Endothelial cell of umbilical vein (primary cell): ENCODE data around the gene MSH3. TPM values are rescaled to one million over a fixed set of nuclear protein-coding genes. Genes with fewer than 3 reads are reported as not detected.

Source experiments
- BruUV-seq: library from RNA; stranded (reverse); fragments of 400-500 nt; replicated peaks from 2 replicates; lab custom pipeline; 2021; lab: Mats Ljungman, UMichigan
- CTCF ChIA-PET: fragments of 300-600, 350-600 bp; sonication (Branson Sonifier 250); formaldehyde crosslinking; loops from one replicate; lab custom pipeline; 2021; ENCODE audit warnings: antibody characterized with exemption, inconsistent platforms; lab: Charles Lee
- POLR2A ChIA-PET: fragments of 300-600, 350-600 bp; sonication (Branson Sonifier 250); formaldehyde crosslinking; loops from one replicate; lab custom pipeline; 2021; ENCODE audit warnings: antibody characterized with exemption, inconsistent platforms; lab: Charles Lee
- DNase-seq: peaks from one replicate; pipeline ENCODE4 v3.0.0-alpha.2; 2011; ENCODE audit warnings: low read depth, low spot score
- FAIRE-seq: peaks from 2 replicates; lab custom pipeline; 2011; peaks lifted over from hg19 to GRCh38; lab: Jason Lieb, UNC
- H2AFZ ChIP-seq: 2 replicates; pipeline ENCODE4 v1.6.0; 2012; ENCODE audit warnings: low read depth, low read length, control low read depth, inconsistent platforms
- H3K27ac ChIP-seq: 2 replicates; pipeline ENCODE4 v1.5.1; 2011; ENCODE audit warnings: low read depth, mild to moderate bottlenecking, control low read depth, low read length, moderate library complexity; ENCODE audit not compliant: insufficient read depth
- H3K27me3 ChIP-seq, 2 experiments: 2 replicates each; pipeline versions ENCODE4 v1.6.0 to v1.6.1; 2011; ENCODE audit warnings: low read length in 2 of 2, mixed read lengths in 1 of 2; ENCODE audit not compliant: control insufficient read depth in 2 of 2, insufficient read depth in 2 of 2
- H3K36me3 ChIP-seq, 2 experiments: 2 replicates in 1 of 2; 3 replicates in 1 of 2; pipeline ENCODE4 v1.5.1; 2011; ENCODE audit warnings: low read length in 2 of 2, mild to moderate bottlenecking in 1 of 2, moderate library complexity in 1 of 2; ENCODE audit not compliant: control insufficient read depth in 2 of 2, insufficient read depth in 2 of 2; ENCODE audit errors: extremely low read depth in 1 of 2
- H3K4me1 ChIP-seq: 3 replicates; pipeline ENCODE4 v1.5.1; 2011; ENCODE audit warnings: mild to moderate bottlenecking, low read length; ENCODE audit not compliant: control insufficient read depth, insufficient read depth; ENCODE audit errors: extremely low read depth
- H3K4me2 ChIP-seq: 2 replicates; pipeline ENCODE4 v1.6.1; 2011; ENCODE audit warnings: low read length, control low read depth, mixed read lengths; ENCODE audit not compliant: insufficient read depth
- H3K4me3 ChIP-seq, 3 experiments: fragments of 200-600 bp in 1 of 3; sonication (generic), shearing (Covaris generic) in 1 of 3; replicated peaks in 1 of 3; 2 replicates each; pipeline ENCODE4 v1.5.1; 2011 to 2016; ENCODE audit warnings: control low read depth in 3 of 3, low read length in 3 of 3, mild to moderate bottlenecking in 2 of 3, inconsistent platforms in 1 of 3, low read depth in 1 of 3, moderate library complexity in 1 of 3; ENCODE audit not compliant: insufficient read depth in 1 of 3
- H3K79me2 ChIP-seq: 2 replicates; pipeline ENCODE4 v1.6.0; 2012; ENCODE audit warnings: low read length, inconsistent platforms; ENCODE audit not compliant: control insufficient read depth, insufficient read depth
- H3K9ac ChIP-seq: replicated peaks from 2 replicates; pipeline ENCODE3; 2011; ENCODE audit warnings: low read length, control low read depth; ENCODE audit not compliant: insufficient read depth; ENCODE audit errors: extremely low read depth
- H3K9me1 ChIP-seq: replicated peaks from 3 replicates; pipeline ENCODE4 v1.6.0; 2011; ENCODE audit warnings: mild to moderate bottlenecking, low read length; ENCODE audit not compliant: control insufficient read depth, insufficient read depth; ENCODE audit errors: extremely low read depth
- H3K9me3 ChIP-seq: replicated peaks from 2 replicates; pipeline ENCODE4 v1.5.1; 2012; ENCODE audit warnings: low read length, inconsistent platforms; ENCODE audit not compliant: control insufficient read depth, insufficient read depth
- H4K20me1 ChIP-seq: replicated peaks from 2 replicates; pipeline ENCODE3; 2011; ENCODE audit warnings: mild to moderate bottlenecking, low read length; ENCODE audit not compliant: control insufficient read depth, insufficient read depth; ENCODE audit errors: extremely low read depth
- CTCF ChIP-seq, 2 donors: IDR thresholded peaks; 1 replicate in 1 of 2; 2 replicates in 1 of 2; pipeline ENCODE4 v1.5.1; 2011; ENCODE audit warnings: low read length in 2 of 2, mild to moderate bottlenecking in 2 of 2, moderate library complexity in 2 of 2, control low read depth in 1 of 2, inconsistent platforms in 1 of 2, low read depth in 1 of 2; ENCODE audit not compliant: insufficient read depth in 1 of 2; ENCODE audit errors: extremely low read depth in 1 of 2
- EZH2 ChIP-seq: IDR thresholded peaks from 2 replicates; pipeline ENCODE4 v1.6.1; 2012; ENCODE audit warnings: borderline replicate concordance, low read depth, mild to moderate bottlenecking, moderate library complexity, low read length, inconsistent platforms; ENCODE audit not compliant: severe bottlenecking
- FOS ChIP-seq: IDR thresholded peaks from 2 replicates; pipeline ENCODE4 v1.6.1; 2011; ENCODE audit warnings: mild to moderate bottlenecking, low read length, moderate library complexity, borderline replicate concordance; ENCODE audit not compliant: insufficient read depth
- GATA2 ChIP-seq: IDR thresholded peaks from 2 replicates; pipeline ENCODE4 v1.7.0; 2011; ENCODE audit warnings: low read depth, mild to moderate bottlenecking, moderate library complexity, mixed read lengths, low read length; ENCODE audit not compliant: insufficient read length, insufficient read depth
- JUN ChIP-seq: IDR thresholded peaks from 2 replicates; pipeline ENCODE4 v1.6.1; 2011; ENCODE audit warnings: borderline replicate concordance, low read depth; ENCODE audit not compliant: insufficient read length, insufficient read depth
- MAX ChIP-seq: IDR thresholded peaks from 2 replicates; pipeline ENCODE4 v1.6.1; 2011; ENCODE audit not compliant: insufficient read depth, insufficient read length
- MYC ChIP-seq: IDR thresholded peaks from one replicate; pipeline ENCODE4 v1.6.1; 2011; ENCODE audit warnings: mild to moderate bottlenecking, low read depth, low read length
- POLR2A ChIP-seq: IDR thresholded peaks from 2 replicates; pipeline ENCODE4 v1.6.1; 2012; ENCODE audit warnings: low read depth, mild to moderate bottlenecking, control low read depth, low read length
- POLR2AphosphoS5 ChIP-seq: IDR thresholded peaks from 2 replicates; pipeline ENCODE4 v1.6.1; 2012; ENCODE audit warnings: low read depth, mild to moderate bottlenecking, control low read depth, low read length, moderate library complexity; ENCODE audit not compliant: insufficient read depth
- dilution Hi-C: fragments of 300-500 bp; cut with MboI; formaldehyde crosslinking; loops from one replicate; pipeline ENCODE4 v1.15.0; 2019; ENCODE audit warnings: low sequenced_read_pairs; ENCODE audit not compliant: extremely low pct_ligation_motif_present
- intact Hi-C: fragments of 100-400 bp; cut with micrococcal nuclease; formaldehyde crosslinking; loops from one replicate; pipeline ENCODE4 v1.10.0; 2022
- polyA plus RNA-seq, 4 experiments: library from polyadenylated mRNA; depleted of rRNA in 3 of 4; stranded (reverse) in 3 of 4; unstranded in 1 of 4; fragments of >200 nt; gene quantifications; 2 replicates each; pipeline versions ENCODE4 v1.2.1 to v1.2.3, GENCODE V29; 2011 to 2012; ENCODE audit warnings: missing spikeins in 1 of 4
- total RNA-seq: library from RNA; stranded (reverse); gene quantifications from 2 replicates; pipeline ENCODE4 v1.2.3, GENCODE V29; 2021

Gene MSH3
- total and polyA plus RNA-seq, 2 donors (not counting 3 experiments of a cell fraction or from before 2014, with no cell fraction given): 2.0 to 13.0 TPM

- FAIRE-seq: no peak
- ChIA-PET CTCF (no interaction called here), POLR2A (no interaction called here)
- H3K27ac ChIP-seq: no peak overlapping the region
- no peak overlapping the region for H3K4me2 ChIP-seq
- no TSS peak for BruUV-seq
- no peaks in the 10 kb centered on the region for H3K4me1 ChIP-seq
- DNase-seq: no peak
- intact Hi-C loops (no loop called here), dilution Hi-C loops (no loop called here)
- no peak overlapping the region for H3K9ac ChIP-seq
- no peak overlapping the region for H2AFZ ChIP-seq
- H3K27me3 ChIP-seq: no peaks in the 10 kb centered on the region
- no peaks in the 10 kb centered on the region for H3K9me1 ChIP-seq
- H4K20me1 ChIP-seq: no peaks in the 10 kb centered on the region
- peaks cover 1 to 2% of the 10 kb centered on the region in 2 experiments for H3K36me3 ChIP-seq
- no peak overlapping the region for H3K4me3 ChIP-seq
- H3K79me2 ChIP-seq: no peaks in the 10 kb centered on the region
- H3K9me3 ChIP-seq: no peaks in the 10 kb centered on the region
- TF ChIP-seq MAX (no peak), FOS (no peak), EZH2 (no peak), MYC (no peak), JUN (no peak), GATA2 (no peak), CTCF (IDR thresholded peaks at IDR 0.05; ENCODE audit: extremely low read depth in 1 of 2, insufficient read depth in 1 of 2, low read depth in 1 of 2, low read length in 2 of 2) (no peak), POLR2AphosphoS5 (no peak), POLR2A (no peak)
These were observed 7.7 kb downstream of the MSH3 start for GRCh38 chr5:80662108-80662507.
